Pancreas (tissue), 10 donors: ENCODE data around the gene ELL. TPM values are rescaled to one million over a fixed set of nuclear protein-coding genes. Genes with fewer than 3 reads are reported as not detected.

Experiments used
- ATAC-seq, 4 donors: fragments of 200-7000 bp; cut with Tn5 transposase; one replicate each; pipeline versions ENCODE4 v1.8.0 to v1.9.1; 2020; ENCODE audit warnings: mild to moderate bottlenecking in 4 of 4, moderate library complexity in 4 of 4
- DNase-seq, 6 donors: peaks; one replicate each; pipeline ENCODE4 v3.0.0-alpha.2; 2020
- FAIRE-seq: peaks from 2 replicates; lab custom pipeline; 2012; peaks lifted over from hg19 to GRCh38; lab: Jason Lieb, UNC
- H3K27ac ChIP-seq, 4 donors: fragments of 200-600 bp; sonication (generic); 1 replicate in 3 of 4; 2 replicates in 1 of 4; pipeline versions ENCODE4 v1.5.0 to v1.8.0; 2020
- H3K27me3 ChIP-seq, 4 donors: fragments of 200-600 bp; one replicate each; pipeline ENCODE4 v1.8.0; 2021
- H3K36me3 ChIP-seq, 3 donors: fragments of 200-600 bp; sonication (generic) in 1 of 3; one replicate each; pipeline versions ENCODE4 v1.5.0 to v1.8.0; 2020 to 2021
- H3K4me1 ChIP-seq, 3 donors: fragments of 200-600 bp; one replicate each; pipeline ENCODE4 v1.8.0; 2021
- H3K4me3 ChIP-seq, 4 donors: fragments of 200-600 bp; sonication (generic) in 2 of 4; one replicate each; pipeline versions ENCODE4 v1.5.0 to v1.8.0; 2020 to 2021
- H3K9me3 ChIP-seq, 4 donors: fragments of 200-600 bp; one replicate each; pipeline ENCODE4 v1.8.0; 2021
- WGBS, 2 donors: extraction: QIAGEN DNeasy Blood & Tissue Kit; methylation state at CpG; one replicate each; pipeline ENCODE4 v1.1.7; 2013; 5-methylcytosine and 5-hydroxymethylcytosine counted together
- intact Hi-C, 3 donors: fragments of 100-400 bp; cut with DNase I; formaldehyde crosslinking; loops; one replicate each; pipeline versions ENCODE4 v1.11.1 to v1.14.2; 2022
- polyA plus RNA-seq, 2 donors: library from polyadenylated mRNA; stranded (reverse); fragments of 200-250 nt; gene quantifications; one replicate each; pipeline ENCODE4 v1.2.3, GENCODE V29; 2013
- total RNA-seq, 6 donors: library from RNA; stranded (reverse); fragmentation: NEBNext Ultra II Directional in 4 of 6; extraction: Animal tissue kit (Norgen Biotek cat#: 25700) in 4 of 6; gene quantifications; one replicate each; pipeline versions ENCODE4 v1.2.1 to v1.2.4, GENCODE V29; 2021 to 2023
- TF ChIP-seq, protein P1 (sequence below), 4 donors: fragments of 200-600 bp; sonication (generic) in 3 of 4; IDR thresholded peaks; one replicate each; pipeline versions ENCODE4 v1.5.0 to v1.8.0; 2021; ENCODE audit warnings: antibody characterized with exemption in 4 of 4
- donor health status: healthy with polysubstance abuse.
- donor health status: DM: no; HTN: no; CAD: no; lungs with moderate emphysema.
- donor health status: DM: no; HTN: no; CAD: no.
- donor health status: control.
- donor health status: control.
- donor health status: Bipolar disorder and iron deficiency.
- donor health status: DM: yes; HTN: yes; CAD: no.
- donor health status: DM: no; HTN: no; CAD: no.
- donor health status: DM: no; HTN: no; CAD: no.
- donor health status: DM: yes; HTN: yes; CAD: no.

The ELL gene
- total and polyA plus RNA-seq, 8 donors, result 5.8 to 13.4 (median 9.8) TPM

- Histone ChIP-seq H3K27me3 (no peaks in the 10 kb centered on the region), H3K9me3 (no peaks in the 10 kb centered on the region), H3K27ac (peak overlapping the region in 2 of 4 donors; percentile 48 to 59), H3K4me3 (no peak overlapping the region), H3K4me1 (peaks cover 36 to 75% (median 46%) of the 10 kb centered on the region in 3 donors), H3K36me3 (no peaks in the 10 kb centered on the region)
- 64 to 66% methylated on average over 7 of the region's 7 CpGs for WGBS, 2 donors
- DNase-seq (no peak), ATAC-seq (no peak), FAIRE-seq (no peak)
- TF ChIP-seq, protein P1, sequence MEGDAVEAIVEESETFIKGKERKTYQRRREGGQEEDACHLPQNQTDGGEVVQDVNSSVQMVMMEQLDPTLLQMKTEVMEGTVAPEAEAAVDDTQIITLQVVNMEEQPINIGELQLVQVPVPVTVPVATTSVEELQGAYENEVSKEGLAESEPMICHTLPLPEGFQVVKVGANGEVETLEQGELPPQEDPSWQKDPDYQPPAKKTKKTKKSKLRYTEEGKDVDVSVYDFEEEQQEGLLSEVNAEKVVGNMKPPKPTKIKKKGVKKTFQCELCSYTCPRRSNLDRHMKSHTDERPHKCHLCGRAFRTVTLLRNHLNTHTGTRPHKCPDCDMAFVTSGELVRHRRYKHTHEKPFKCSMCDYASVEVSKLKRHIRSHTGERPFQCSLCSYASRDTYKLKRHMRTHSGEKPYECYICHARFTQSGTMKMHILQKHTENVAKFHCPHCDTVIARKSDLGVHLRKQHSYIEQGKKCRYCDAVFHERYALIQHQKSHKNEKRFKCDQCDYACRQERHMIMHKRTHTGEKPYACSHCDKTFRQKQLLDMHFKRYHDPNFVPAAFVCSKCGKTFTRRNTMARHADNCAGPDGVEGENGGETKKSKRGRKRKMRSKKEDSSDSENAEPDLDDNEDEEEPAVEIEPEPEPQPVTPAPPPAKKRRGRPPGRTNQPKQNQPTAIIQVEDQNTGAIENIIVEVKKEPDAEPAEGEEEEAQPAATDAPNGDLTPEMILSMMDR (IDR thresholded peaks at IDR 0.05), result no peak
- intact Hi-C loops, result no loop called here
Measured at GRCh38 chr19:18502246-18502637, 19.6 kb downstream of the ELL start.

DNA sequence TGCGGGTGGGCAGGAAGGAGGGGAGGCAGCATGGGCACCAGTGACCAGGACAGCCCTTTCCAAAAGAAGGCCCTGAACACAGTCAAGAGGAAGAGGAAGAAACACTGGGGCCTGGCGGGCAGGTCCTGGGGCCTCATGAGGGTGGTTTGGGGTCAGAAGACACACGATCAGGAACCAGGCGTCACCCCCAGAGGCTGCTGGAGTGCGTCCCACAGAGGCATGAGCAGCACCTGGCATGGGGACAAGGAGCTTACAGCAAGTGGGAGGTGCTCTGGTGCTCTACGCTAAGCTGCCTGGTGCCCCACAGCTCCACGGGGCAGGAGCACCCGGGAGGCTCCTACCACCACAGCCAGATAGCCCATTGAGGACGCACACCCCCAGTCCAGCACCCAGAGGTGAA lies 20.0 kb downstream of the ELL start:
- ATAC-seq (peak in 3 of 4 donors; percentile 4 to 29 (median 17)), FAIRE-seq (no peak), DNase-seq (peak in 1 of 6 donors; percentile 45)
- WGBS, 2 donors, result 59 to 63% methylated on average over 9 of the region's 9 CpGs
- H3K36me3 ChIP-seq, result no peaks in the 10 kb centered on the region
- H3K27me3 ChIP-seq, result no peaks in the 10 kb centered on the region
- intact Hi-C loops, result no loop called here
- H3K4me1 ChIP-seq, result peaks cover 32 to 74% (median 42%) of the 10 kb centered on the region in 3 donors
- H3K4me3 ChIP-seq, result no peak overlapping the region
- no peaks in the 10 kb centered on the region for H3K9me3 ChIP-seq
- TF ChIP-seq, protein P1 (IDR thresholded peaks at IDR 0.05), result no peak
- H3K27ac ChIP-seq, result peak overlapping the region in 2 of 4 donors; percentile 48 to 59

GRCh38 chr19:18501351-18501750 lies 20.5 kb downstream of the ELL start:
- no peak for ATAC-seq
- no peak for DNase-seq
- WGBS, 2 donors, result 88 to 96% methylated on average over 13 of the region's 13 CpGs
- H3K4me1 ChIP-seq, result peaks cover 33 to 74% (median 42%) of the 10 kb centered on the region in 3 donors
- H3K4me3 ChIP-seq, result no peak overlapping the region
- H3K9me3 ChIP-seq, result no peaks in the 10 kb centered on the region
- no peaks in the 10 kb centered on the region for H3K27me3 ChIP-seq
- TF ChIP-seq, protein P1 (IDR thresholded peaks at IDR 0.05), result no peak
- intact Hi-C loops, result no loop called here
- H3K27ac ChIP-seq, result peak overlapping the region in 2 of 4 donors; percentile 23 to 48
- no peak for FAIRE-seq
- H3K36me3 ChIP-seq, result no peaks in the 10 kb centered on the region

- TF ChIP-seq, protein P1 (IDR thresholded peaks at IDR 0.05), result no peak
- intact Hi-C loops, result no loop called here
- peak overlapping the region in 3 of 4 donors; percentile 23 to 48 (median 42) for H3K27ac ChIP-seq
- H3K4me3 ChIP-seq, result no peak overlapping the region
- no peaks in the 10 kb centered on the region for H3K27me3 ChIP-seq
- peak in 4 of 6 donors; percentile 75 to 84 (median 80) for DNase-seq
- FAIRE-seq, result no peak
- H3K4me1 ChIP-seq, result peaks cover 33 to 74% (median 43%) of the 10 kb centered on the region in 3 donors
- ATAC-seq, result peak in 3 of 4 donors; percentile 6 to 47 (median 42)
- H3K9me3 ChIP-seq, result no peaks in the 10 kb centered on the region
- H3K36me3 ChIP-seq, result no peaks in the 10 kb centered on the region
- 29 to 32% methylated on average over 11 of the region's 11 CpGs for WGBS, 2 donors
Measured at GRCh38 chr19:18500799-18501198, 21.1 kb downstream of the ELL start.

DNA sequence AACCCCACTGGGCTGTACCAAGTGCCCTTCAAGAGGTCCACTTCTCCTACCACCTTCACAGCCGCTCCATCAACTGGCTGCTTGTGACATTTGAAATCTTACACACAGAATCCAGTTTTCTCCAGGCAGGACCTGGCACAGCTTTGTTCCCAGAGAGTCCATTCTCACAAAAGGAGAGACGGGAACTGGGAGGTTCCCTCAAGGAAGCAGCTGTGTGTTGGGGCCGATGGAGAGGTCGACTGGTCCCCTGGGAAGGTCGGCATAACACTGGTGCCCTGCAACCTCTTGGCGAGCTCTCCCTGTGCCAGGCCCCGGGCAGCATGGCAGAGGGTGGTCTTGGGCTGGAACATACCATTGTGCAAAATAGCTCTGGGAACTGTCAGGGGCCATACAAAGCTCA lies 21.5 kb downstream of the ELL start:
- no peaks in the 10 kb centered on the region for H3K27me3 ChIP-seq
- H3K4me1 ChIP-seq, result peaks cover 31 to 72% (median 43%) of the 10 kb centered on the region in 3 donors
- ATAC-seq, result no peak
- H3K9me3 ChIP-seq, result no peaks in the 10 kb centered on the region
- intact Hi-C loops, result no loop called here
- TF ChIP-seq, protein P1 (IDR thresholded peaks at IDR 0.05), result no peak
- DNase-seq, result no peak
- no peaks in the 10 kb centered on the region for H3K36me3 ChIP-seq
- no peak for FAIRE-seq
- no peak overlapping the region for H3K4me3 ChIP-seq
- H3K27ac ChIP-seq, result peak overlapping the region in 1 of 4 donors; percentile 42
- 55 to 57% methylated on average over 7 of the region's 7 CpGs for WGBS, 2 donors
